DOHH2 (cell line): ENCODE data around the gene ERCC4.

Source experiments
- H3F3A ChIP-seq: fragments of 200-600 bp; sonication (generic), shearing (Covaris generic); 2 replicates; pipeline ENCODE4 v1.6.0; 2016; ENCODE audit warnings: antibody characterized with exemption, mild to moderate bottlenecking; ENCODE audit not compliant: control insufficient read depth, insufficient read depth
- H3K27ac ChIP-seq: fragments of 200-600 bp; sonication (generic); 2 replicates; pipeline ENCODE4 v1.5.1; 2014; ENCODE audit warnings: low read depth, mild to moderate bottlenecking, low read length, moderate library complexity
- H3K27me3 ChIP-seq: fragments of 200-600 bp; sonication (generic); 2 replicates; pipeline ENCODE4 v1.6.1; 2014; ENCODE audit warnings: mild to moderate bottlenecking, low read length, mixed read lengths; ENCODE audit not compliant: control insufficient read depth
- H3K36me3 ChIP-seq: fragments of 200-600 bp; sonication (generic); 2 replicates; pipeline ENCODE4 v1.6.1; 2014; ENCODE audit warnings: mild to moderate bottlenecking, low read length, moderate library complexity, mixed read lengths; ENCODE audit not compliant: control insufficient read depth
- H3K4me1 ChIP-seq: fragments of 200-600 bp; sonication (generic); 2 replicates; pipeline ENCODE4 v1.6.1; 2014; ENCODE audit warnings: mild to moderate bottlenecking, low read length, mixed read lengths; ENCODE audit not compliant: control insufficient read depth
- H3K4me2 ChIP-seq: fragments of 200-600 bp; sonication (generic); 2 replicates; pipeline ENCODE4 v1.6.0; 2014; ENCODE audit warnings: mild to moderate bottlenecking, low read length, moderate library complexity
- H3K4me3 ChIP-seq: fragments of 200-600 bp; sonication (generic); 2 replicates; pipeline ENCODE4 v1.5.1; 2014; ENCODE audit warnings: mild to moderate bottlenecking, low read length, mixed read lengths
- H3K79me2 ChIP-seq: fragments of 200-600 bp; sonication (generic); 2 replicates; pipeline ENCODE4 v1.6.1; 2014; ENCODE audit warnings: mild to moderate bottlenecking, low read length, mixed read lengths; ENCODE audit not compliant: control insufficient read depth
- H3K9me2 ChIP-seq: fragments of 200-600 bp; sonication (generic); replicated peaks from 2 replicates; pipeline ENCODE4 v1.6.1; 2014; ENCODE audit warnings: mild to moderate bottlenecking, low read length, mixed read lengths; ENCODE audit not compliant: control insufficient read depth
- H3K9me3 ChIP-seq: fragments of 200-600 bp; sonication (generic); 2 replicates; pipeline ENCODE4 v1.6.1; 2014; ENCODE audit warnings: antibody characterized with exemption, low read length, mixed read lengths; ENCODE audit not compliant: control insufficient read depth, insufficient read depth
- H4K20me1 ChIP-seq: fragments of 200-600 bp; sonication (generic); 2 replicates; pipeline ENCODE4 v1.6.0; 2014; ENCODE audit warnings: low read depth, mild to moderate bottlenecking, antibody characterized with exemption, low read length, moderate library complexity; ENCODE audit not compliant: control insufficient read depth, insufficient read depth
- EZH2phosphoT487 ChIP-seq: fragments of 200-600 bp; sonication (generic); IDR thresholded peaks from 2 replicates; pipeline ENCODE4 v1.6.1; 2017; ENCODE audit warnings: borderline replicate concordance, mild to moderate bottlenecking, antibody characterized with exemption, low read length, moderate library complexity, mixed read lengths
- TF ChIP-seq, protein P1 (sequence below): fragments of 200-600 bp; sonication (generic); IDR thresholded peaks from one replicate; pipeline ENCODE4 v1.5.1; 2014; ENCODE audit warnings: antibody characterized with exemption, mild to moderate bottlenecking, low read depth, low read length; ENCODE audit not compliant: poor library complexity, severe bottlenecking

The ERCC4 gene

GRCh38 chr16:13939821-13940220, 19.9 kb downstream of the ERCC4 start:
- no peaks in the 10 kb centered on the region for H3K79me2 ChIP-seq
- H3K27ac ChIP-seq = no peak overlapping the region
- no peak overlapping the region for H3K4me2 ChIP-seq
- no peaks in the 10 kb centered on the region for H4K20me1 ChIP-seq
- no peaks in the 10 kb centered on the region for H3K9me2 ChIP-seq
- TF ChIP-seq EZH2phosphoT487 = no peak
- TF ChIP-seq, protein P1, sequence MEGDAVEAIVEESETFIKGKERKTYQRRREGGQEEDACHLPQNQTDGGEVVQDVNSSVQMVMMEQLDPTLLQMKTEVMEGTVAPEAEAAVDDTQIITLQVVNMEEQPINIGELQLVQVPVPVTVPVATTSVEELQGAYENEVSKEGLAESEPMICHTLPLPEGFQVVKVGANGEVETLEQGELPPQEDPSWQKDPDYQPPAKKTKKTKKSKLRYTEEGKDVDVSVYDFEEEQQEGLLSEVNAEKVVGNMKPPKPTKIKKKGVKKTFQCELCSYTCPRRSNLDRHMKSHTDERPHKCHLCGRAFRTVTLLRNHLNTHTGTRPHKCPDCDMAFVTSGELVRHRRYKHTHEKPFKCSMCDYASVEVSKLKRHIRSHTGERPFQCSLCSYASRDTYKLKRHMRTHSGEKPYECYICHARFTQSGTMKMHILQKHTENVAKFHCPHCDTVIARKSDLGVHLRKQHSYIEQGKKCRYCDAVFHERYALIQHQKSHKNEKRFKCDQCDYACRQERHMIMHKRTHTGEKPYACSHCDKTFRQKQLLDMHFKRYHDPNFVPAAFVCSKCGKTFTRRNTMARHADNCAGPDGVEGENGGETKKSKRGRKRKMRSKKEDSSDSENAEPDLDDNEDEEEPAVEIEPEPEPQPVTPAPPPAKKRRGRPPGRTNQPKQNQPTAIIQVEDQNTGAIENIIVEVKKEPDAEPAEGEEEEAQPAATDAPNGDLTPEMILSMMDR = no peak
- H3K36me3 ChIP-seq = peaks cover 26% of the 10 kb centered on the region
- H3K27me3 ChIP-seq = no peaks in the 10 kb centered on the region
- no peaks in the 10 kb centered on the region for H3K4me1 ChIP-seq
- H3K9me3 ChIP-seq = no peaks in the 10 kb centered on the region
- H3F3A ChIP-seq = no peaks in the 10 kb centered on the region
- no peak overlapping the region for H3K4me3 ChIP-seq

- no peaks in the 10 kb centered on the region for H3K9me2 ChIP-seq
- no peak overlapping the region for H3K4me3 ChIP-seq
- H3K36me3 ChIP-seq = peaks cover 20% of the 10 kb centered on the region
- no peaks in the 10 kb centered on the region for H3K9me3 ChIP-seq
- no peak overlapping the region for H3K27ac ChIP-seq
- H3K4me2 ChIP-seq = no peak overlapping the region
- H4K20me1 ChIP-seq = no peaks in the 10 kb centered on the region
- H3K79me2 ChIP-seq = no peaks in the 10 kb centered on the region
- no peaks in the 10 kb centered on the region for H3K27me3 ChIP-seq
- no peaks in the 10 kb centered on the region for H3F3A ChIP-seq
- no peaks in the 10 kb centered on the region for H3K4me1 ChIP-seq
- no peak for TF ChIP-seq EZH2phosphoT487
- TF ChIP-seq, protein P1 = no peak
These were observed 20.5 kb downstream of the ERCC4 start for GRCh38 chr16:13940397-13940933.

GRCh38 chr16:13944816-13945215, 24.9 kb downstream of the ERCC4 start:
- no peak overlapping the region for H3K27ac ChIP-seq
- TF ChIP-seq, protein P1 = no peak
- no peak for TF ChIP-seq EZH2phosphoT487
- no peaks in the 10 kb centered on the region for H3K27me3 ChIP-seq
- no peak overlapping the region for H3K4me3 ChIP-seq
- no peaks in the 10 kb centered on the region for H3K9me3 ChIP-seq
- H3K36me3 ChIP-seq = no peaks in the 10 kb centered on the region; the same call in 1 of the 2 replicates
- no peaks in the 10 kb centered on the region for H3K79me2 ChIP-seq
- H3K9me2 ChIP-seq = no peaks in the 10 kb centered on the region
- no peaks in the 10 kb centered on the region for H4K20me1 ChIP-seq
- H3F3A ChIP-seq = no peaks in the 10 kb centered on the region
- H3K4me2 ChIP-seq = no peak overlapping the region
- no peaks in the 10 kb centered on the region for H3K4me1 ChIP-seq
